PC-3 (cell line): Measurements from ENCODE around the gene NELFB. TPM values are rescaled to one million over a fixed set of nuclear protein-coding genes. Genes with fewer than 3 reads are reported as not detected.

ENCODE experiments used
- ATAC-seq: fragments of 200-7000 bp; cut with Tn5 transposase; 2 replicates; pipeline ENCODE4 v1.9.1; 2020; ENCODE audit warnings: mild to moderate bottlenecking, moderate library complexity
- BruUV-seq: library from RNA; stranded (reverse); fragments of 400-500 nt; replicated peaks from 2 replicates; lab custom pipeline; 2021; lab: Mats Ljungman, UMichigan
- CTCF ChIA-PET: fragments of 300-600 bp; sonication (Branson Sonifier 250); formaldehyde crosslinking; loops from one replicate; lab custom pipeline; 2022; ENCODE audit warnings: antibody characterized with exemption; lab: Charles Lee
- POLR2A ChIA-PET: fragments of 300-600 bp; sonication (Branson Sonifier 250); formaldehyde crosslinking; loops from one replicate; lab custom pipeline; 2022; ENCODE audit warnings: antibody characterized with exemption; ENCODE audit not compliant: unreplicated experiment; lab: Charles Lee
- DNase-seq: peaks from one replicate; pipeline ENCODE4 v3.0.0-alpha.2; 2015
- H2AFZ ChIP-seq: fragments of 300-600 bp; sonication (generic); 2 replicates; pipeline ENCODE4 v1.6.0; 2016; ENCODE audit warnings: antibody characterized with exemption, low read length
- H3F3A ChIP-seq: fragments of 300-600 bp; sonication (generic); one replicate; pipeline ENCODE4 v1.6.0; 2017; ENCODE audit warnings: antibody characterized with exemption, low read length, control low read depth, mild to moderate bottlenecking; ENCODE audit not compliant: unreplicated experiment
- H3K27ac ChIP-seq: fragments of 300-600 bp; sonication (generic); 2 replicates; pipeline ENCODE4 v1.5.1; 2016; ENCODE audit warnings: mild to moderate bottlenecking, low read length
- H3K27me3 ChIP-seq: fragments of 300-600 bp; sonication (generic); 2 replicates; pipeline ENCODE4 v1.6.1; 2016; ENCODE audit warnings: low read length, mixed read lengths
- H3K36me3 ChIP-seq: fragments of 300-600 bp; sonication (generic); 2 replicates; pipeline ENCODE4 v1.6.1; 2016; ENCODE audit warnings: low read depth, mixed run types, low read length, mixed read lengths
- H3K4me1 ChIP-seq: fragments of 300-600 bp; sonication (generic); 2 replicates; pipeline ENCODE4 v1.5.1; 2016; ENCODE audit warnings: low read length; ENCODE audit not compliant: insufficient read depth
- H3K4me2 ChIP-seq: fragments of 300-600 bp; sonication (generic); 2 replicates; pipeline ENCODE4 v1.6.0; 2016; ENCODE audit warnings: low read length
- H3K4me3 ChIP-seq: fragments of 300-600 bp; sonication (generic); 2 replicates; pipeline ENCODE4 v1.5.1; 2016; ENCODE audit warnings: mild to moderate bottlenecking, low read length, mixed read lengths
- H3K79me2 ChIP-seq: fragments of 300-600 bp; sonication (generic); 2 replicates; pipeline ENCODE4 v1.6.1; 2017; ENCODE audit warnings: low read length, mixed read lengths
- H3K9ac ChIP-seq: fragments of 300-600 bp; sonication (generic); 2 replicates; pipeline ENCODE4 v1.6.0; 2016; ENCODE audit warnings: mild to moderate bottlenecking, low read length
- H3K9me2 ChIP-seq: fragments of 300-600 bp; sonication (generic); replicated peaks from 2 replicates; pipeline ENCODE4 v1.6.1; 2016; ENCODE audit warnings: mixed run types, low read length, mixed read lengths
- H3K9me3 ChIP-seq: fragments of 300-600 bp; sonication (generic); 2 replicates; pipeline ENCODE4 v1.6.1; 2016; ENCODE audit warnings: low read length, mixed read lengths
- H4K20me1 ChIP-seq: fragments of 300-600 bp; sonication (generic); 2 replicates; pipeline ENCODE4 v1.6.1; 2016; ENCODE audit warnings: low read length, mixed read lengths
- EZH2 ChIP-seq: fragments of 300-600 bp; sonication (generic); IDR thresholded peaks from one replicate; pipeline ENCODE4 v1.6.1; 2017; ENCODE audit warnings: antibody characterized with exemption, mild to moderate bottlenecking, low read length; ENCODE audit not compliant: unreplicated experiment
- EZH2phosphoT487 ChIP-seq: fragments of 300-600 bp; sonication (generic); IDR thresholded peaks from 2 replicates; pipeline ENCODE4 v1.6.1; 2018; ENCODE audit warnings: mild to moderate bottlenecking, antibody characterized with exemption, low read length, borderline replicate concordance
- intact Hi-C: fragments of 100-400 bp; cut with micrococcal nuclease; formaldehyde crosslinking; loops from 2 replicates; pipeline ENCODE4 v1.9.0; 2023
- total RNA-seq: library from RNA; depleted of rRNA; stranded (reverse); fragments of >200 nt; gene quantifications from 2 replicates; pipeline ENCODE4 v1.2.3, GENCODE V29; 2014
- TF ChIP-seq, protein P1 (sequence below): fragments of 300-600 bp; sonication (generic); conservative IDR thresholded peaks from 2 replicates; pipeline ENCODE4 v1.5.1; 2017; ENCODE audit warnings: antibody characterized with exemption, low read depth, mild to moderate bottlenecking, low read length

NELFB gene
- total RNA-seq, 1 experiment from 2014 or later = 50.7 TPM

DNA sequence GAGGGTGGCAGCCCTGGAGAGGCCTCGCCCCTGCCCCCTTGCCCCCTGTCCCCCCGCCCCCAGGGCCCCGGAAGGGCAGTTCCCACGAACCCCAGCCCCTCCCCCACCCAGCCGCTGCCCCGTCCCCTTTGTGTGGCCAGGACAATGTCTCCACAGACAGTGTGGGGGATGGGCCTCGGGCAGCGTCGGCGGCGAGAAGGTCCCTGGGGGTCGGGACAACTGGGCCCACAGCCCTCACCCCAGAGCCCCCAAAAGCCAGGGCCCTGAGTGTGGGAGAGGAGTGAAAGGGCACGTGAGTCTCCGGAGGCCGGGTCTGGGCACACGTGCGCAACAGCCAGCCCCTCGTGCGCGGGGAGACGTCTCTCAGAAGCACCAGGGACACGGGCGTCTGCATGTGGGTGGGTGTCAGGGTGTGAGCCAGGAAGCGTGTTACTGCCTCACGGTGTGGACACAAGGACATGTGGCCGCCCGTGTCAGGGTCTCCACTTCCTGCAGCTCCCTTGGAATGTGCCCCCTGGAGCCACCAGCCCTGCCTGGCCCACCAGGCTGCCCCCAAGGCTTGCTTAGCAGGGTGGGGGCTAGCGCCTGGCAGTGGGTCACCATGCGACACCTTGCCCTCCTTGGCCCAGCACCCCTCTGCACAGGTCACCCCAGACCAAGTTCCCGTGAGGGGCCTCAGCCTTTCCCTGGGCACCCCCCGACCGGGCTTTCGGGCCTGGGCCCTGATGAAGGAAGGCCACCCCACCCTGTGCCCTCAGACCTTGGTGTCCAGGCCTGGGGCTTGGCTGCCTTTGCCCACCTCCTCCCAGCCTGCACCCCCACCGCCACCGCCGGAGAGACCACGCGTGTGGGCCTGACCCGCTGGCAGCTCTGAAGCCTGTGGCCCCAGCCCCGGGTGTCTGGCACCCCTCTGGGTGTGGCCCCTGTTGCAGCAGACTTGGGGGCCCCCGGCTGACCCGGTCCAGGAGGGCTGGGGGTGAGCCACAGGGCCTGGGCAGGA lies 59.7 kb downstream of the NELFB start:
- peak overlapping the region; percentile 76 for H3K9ac ChIP-seq
- DNase-seq (no peak), ATAC-seq (no peak)
- H3K4me3 ChIP-seq = no peak overlapping the region
- H3K4me1 ChIP-seq = peaks cover 29% of the 10 kb centered on the region
- no peak overlapping the region for H2AFZ ChIP-seq
- no peaks in the 10 kb centered on the region for H3K79me2 ChIP-seq
- H4K20me1 ChIP-seq = no peaks in the 10 kb centered on the region
- H3K27me3 ChIP-seq = no peaks in the 10 kb centered on the region
- peak overlapping the region; percentile 54 for H3K27ac ChIP-seq
- TF ChIP-seq EZH2 (no peak), EZH2phosphoT487 (no peak)
- TF ChIP-seq, protein P1, sequence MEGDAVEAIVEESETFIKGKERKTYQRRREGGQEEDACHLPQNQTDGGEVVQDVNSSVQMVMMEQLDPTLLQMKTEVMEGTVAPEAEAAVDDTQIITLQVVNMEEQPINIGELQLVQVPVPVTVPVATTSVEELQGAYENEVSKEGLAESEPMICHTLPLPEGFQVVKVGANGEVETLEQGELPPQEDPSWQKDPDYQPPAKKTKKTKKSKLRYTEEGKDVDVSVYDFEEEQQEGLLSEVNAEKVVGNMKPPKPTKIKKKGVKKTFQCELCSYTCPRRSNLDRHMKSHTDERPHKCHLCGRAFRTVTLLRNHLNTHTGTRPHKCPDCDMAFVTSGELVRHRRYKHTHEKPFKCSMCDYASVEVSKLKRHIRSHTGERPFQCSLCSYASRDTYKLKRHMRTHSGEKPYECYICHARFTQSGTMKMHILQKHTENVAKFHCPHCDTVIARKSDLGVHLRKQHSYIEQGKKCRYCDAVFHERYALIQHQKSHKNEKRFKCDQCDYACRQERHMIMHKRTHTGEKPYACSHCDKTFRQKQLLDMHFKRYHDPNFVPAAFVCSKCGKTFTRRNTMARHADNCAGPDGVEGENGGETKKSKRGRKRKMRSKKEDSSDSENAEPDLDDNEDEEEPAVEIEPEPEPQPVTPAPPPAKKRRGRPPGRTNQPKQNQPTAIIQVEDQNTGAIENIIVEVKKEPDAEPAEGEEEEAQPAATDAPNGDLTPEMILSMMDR = no peak
- ChIA-PET CTCF (no interaction called here), POLR2A (no interaction called here)
- no TSS peak for BruUV-seq
- no peaks in the 10 kb centered on the region for H3F3A ChIP-seq
- H3K4me2 ChIP-seq = no peak overlapping the region
- no peaks in the 10 kb centered on the region for H3K9me2 ChIP-seq
- H3K36me3 ChIP-seq = no peaks in the 10 kb centered on the region
- intact Hi-C loops = no loop called here
- H3K9me3 ChIP-seq = no peaks in the 10 kb centered on the region

DNA sequence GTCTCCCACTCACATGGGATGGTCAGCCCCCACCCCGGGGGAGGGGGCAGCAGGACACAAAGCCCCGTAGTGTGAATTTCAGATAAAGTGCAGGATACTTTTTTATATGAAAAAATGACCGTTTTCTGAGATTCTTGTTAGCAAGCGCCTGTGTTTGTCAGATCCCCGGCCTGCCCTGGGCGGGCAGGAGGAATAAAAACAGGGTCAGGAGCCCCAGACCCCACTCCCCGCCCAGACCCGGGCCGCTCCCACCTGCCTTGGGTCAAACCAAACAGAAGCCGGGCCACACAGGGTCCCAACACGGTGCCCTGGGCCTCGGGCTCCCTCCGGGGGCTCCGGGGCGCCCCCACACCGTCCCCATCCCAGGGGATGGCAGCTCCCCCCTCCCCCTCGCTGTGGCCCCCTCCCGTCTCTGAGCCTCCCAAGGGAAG lies 60.5 kb downstream of the NELFB start:
- no peaks in the 10 kb centered on the region for H3K9me3 ChIP-seq
- no peaks in the 10 kb centered on the region for H3K27me3 ChIP-seq
- ATAC-seq (no peak), DNase-seq (no peak)
- CTCF ChIA-PET = no interaction called here
- peak overlapping the region; percentile 76 for H3K9ac ChIP-seq
- POLR2A ChIA-PET = no interaction called here
- peaks cover 22% of the 10 kb centered on the region for H3K4me1 ChIP-seq
- H3K27ac ChIP-seq = peak overlapping the region; percentile 54
- no peaks in the 10 kb centered on the region for H4K20me1 ChIP-seq
- H2AFZ ChIP-seq = no peak overlapping the region
- BruUV-seq = no TSS peak
- H3K4me3 ChIP-seq = no peak overlapping the region
- intact Hi-C loops = no loop called here
- no peaks in the 10 kb centered on the region for H3K79me2 ChIP-seq
- no peak for TF ChIP-seq EZH2
- TF ChIP-seq, protein P1 = no peak
- no peak for TF ChIP-seq EZH2phosphoT487
- H3K9me2 ChIP-seq = no peaks in the 10 kb centered on the region
- no peaks in the 10 kb centered on the region for H3K36me3 ChIP-seq
- H3K4me2 ChIP-seq = no peak overlapping the region
- no peaks in the 10 kb centered on the region for H3F3A ChIP-seq
